ENCODE measurements around the gene ROCK2.

DNA sequence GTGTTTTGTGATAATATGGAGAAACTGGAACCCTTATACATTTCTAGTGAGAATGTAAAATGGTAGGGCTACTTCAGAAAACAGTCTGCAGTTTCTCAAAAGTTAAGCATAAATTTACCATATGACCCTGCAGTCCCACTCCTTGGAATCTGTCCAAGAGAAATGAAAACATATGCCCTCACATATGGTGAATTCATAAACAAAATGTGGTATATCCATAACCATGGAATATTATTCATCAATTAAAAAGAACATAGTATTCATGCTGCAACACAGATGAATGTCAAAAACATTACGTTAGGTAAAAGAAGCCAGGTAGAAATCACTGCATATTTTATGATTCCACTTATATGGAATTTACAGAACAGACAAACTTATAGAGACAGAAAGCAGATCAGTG, 11.8 kb downstream of the ROCK2 start:
- TF ChIP-seq CTCF (IDR thresholded peaks at IDR 0.05) (no peak), POLR2A (IDR thresholded peaks at IDR 0.05; ENCODE audit: low read depth) (no peak)
